ENCODE data around the gene ZBTB7C. TPM values are rescaled to one million over a fixed set of nuclear protein-coding genes. Genes with fewer than 3 reads are reported as not detected.

ZBTB7C gene
- total RNA-seq, 3 donors from 2014 or later: 5.6 to 26.5 (median 6.1) TPM

- intact Hi-C loops (cut with DNase I; ENCODE audit: low total_unique reads): no loop called here
- Histone ChIP-seq H3K9me3 (no peaks in the 10 kb centered on the region), H3K36me3 (no peaks in the 10 kb centered on the region), H3K27me3 (no peaks in the 10 kb centered on the region), H3K4me3 (no peak overlapping the region), H3K27ac (no peak overlapping the region), H3K4me1 (no peaks in the 10 kb centered on the region)
- TF ChIP-seq POLR2AphosphoS5 (IDR thresholded peaks at IDR 0.05) (no peak), POLR2A (IDR thresholded peaks at IDR 0.05) (no peak), CTCF (IDR thresholded peaks at IDR 0.05) (no peak)
- DNase-seq (ENCODE audit: low spot score in 2 of 2): no peak
Measured at GRCh38 chr18:48095726-48096125, 313.5 kb downstream of the ZBTB7C start.

GRCh38 chr18:48093104-48093503, 316.1 kb downstream of the ZBTB7C start:
- Histone ChIP-seq H3K4me1 (no peaks in the 10 kb centered on the region), H3K4me3 (no peak overlapping the region), H3K9me3 (no peaks in the 10 kb centered on the region), H3K36me3 (no peaks in the 10 kb centered on the region), H3K27me3 (no peaks in the 10 kb centered on the region), H3K27ac (no peak overlapping the region)
- no peak for DNase-seq (ENCODE audit: low spot score in 2 of 2)
- intact Hi-C loops (cut with DNase I; ENCODE audit: low total_unique reads): no loop called here
- TF ChIP-seq POLR2AphosphoS5 (IDR thresholded peaks at IDR 0.05) (no peak), POLR2A (IDR thresholded peaks at IDR 0.05) (no peak), CTCF (IDR thresholded peaks at IDR 0.05) (no peak)

- Histone ChIP-seq H3K4me1 (no peaks in the 10 kb centered on the region), H3K27me3 (no peaks in the 10 kb centered on the region), H3K36me3 (no peaks in the 10 kb centered on the region), H3K27ac (no peak overlapping the region), H3K4me3 (no peak overlapping the region), H3K9me3 (no peaks in the 10 kb centered on the region)
- no peak for DNase-seq (ENCODE audit: low spot score in 2 of 2)
- TF ChIP-seq POLR2AphosphoS5 (IDR thresholded peaks at IDR 0.05) (no peak), POLR2A (IDR thresholded peaks at IDR 0.05) (no peak), CTCF (IDR thresholded peaks at IDR 0.05) (no peak)
- intact Hi-C loops (cut with DNase I; ENCODE audit: low total_unique reads): no loop called here
Measured at GRCh38 chr18:48091869-48092497, 317.2 kb downstream of the ZBTB7C start.

GRCh38 chr18:48090702-48091101, 318.5 kb downstream of the ZBTB7C start:
- DNase-seq (ENCODE audit: low spot score in 2 of 2): no peak
- no peak overlapping the region for H3K4me3 ChIP-seq
- TF ChIP-seq CTCF (IDR thresholded peaks at IDR 0.05): no peak
- no peak for TF ChIP-seq POLR2A (IDR thresholded peaks at IDR 0.05)
- no peak for TF ChIP-seq POLR2AphosphoS5 (IDR thresholded peaks at IDR 0.05)
- intact Hi-C loops (cut with DNase I; ENCODE audit: low total_unique reads): loop anchor here (1.0 kb wide), 1 partner anchor 29 kb away; no protein-coding TSS in a partner anchor
- no peaks in the 10 kb centered on the region for H3K4me1 ChIP-seq
- H3K36me3 ChIP-seq: no peaks in the 10 kb centered on the region
- H3K9me3 ChIP-seq: no peaks in the 10 kb centered on the region
- H3K27ac ChIP-seq: no peak overlapping the region
- no peaks in the 10 kb centered on the region for H3K27me3 ChIP-seq

GRCh38 chr18:48090021-48090420, 319.2 kb downstream of the ZBTB7C start:
- no peaks in the 10 kb centered on the region for H3K27me3 ChIP-seq
- TF ChIP-seq POLR2A (IDR thresholded peaks at IDR 0.05): no peak
- TF ChIP-seq CTCF (IDR thresholded peaks at IDR 0.05): no peak
- no peak for TF ChIP-seq POLR2AphosphoS5 (IDR thresholded peaks at IDR 0.05)
- H3K36me3 ChIP-seq: no peaks in the 10 kb centered on the region
- H3K27ac ChIP-seq: no peak overlapping the region
- intact Hi-C loops (cut with DNase I; ENCODE audit: low total_unique reads): loop anchor here (1.0 kb wide), 1 partner anchor 29 kb away; no protein-coding TSS in a partner anchor
- H3K9me3 ChIP-seq: no peaks in the 10 kb centered on the region
- H3K4me1 ChIP-seq: no peaks in the 10 kb centered on the region
- DNase-seq (ENCODE audit: low spot score in 2 of 2): no peak
- H3K4me3 ChIP-seq: no peak overlapping the region
